ENCODE results near the gene MYO1F.

Gene MYO1F

GRCh38 chr19:8611877-8612806 lies 34.9 kb upstream of the MYO1F start:
- Histone ChIP-seq H3K4me2 (ENCODE audit: low read length) (no peak overlapping the region), H3K27ac (ENCODE audit: low read depth, low read length) (peak overlapping the region; percentile 59), H3K9ac (ENCODE audit: low read length) (no peak overlapping the region), H3K4me1 (ENCODE audit: control insufficient read depth, low read depth, low read length) (peaks cover 9% of the 10 kb centered on the region), H3K36me3 (ENCODE audit: control insufficient read depth, insufficient read depth, low read length) (no peaks in the 10 kb centered on the region), H3K79me1 (ENCODE audit: low read length) (peaks cover 15% of the 10 kb centered on the region), H4K8ac (ENCODE audit: low read depth, low read length) (no peak overlapping the region), H2AK5ac (ENCODE audit: low read length) (no peak overlapping the region), H3K4me3 (ENCODE audit: low read length) (no peak overlapping the region), H3K56ac (ENCODE audit: low read length) (no peak overlapping the region), H3K4ac (ENCODE audit: low read depth, low read length) (no peak overlapping the region), H3K79me2 (ENCODE audit: control insufficient read depth, insufficient read depth, low read length) (peaks cover 17% of the 10 kb centered on the region), H2BK15ac (replicated peaks; ENCODE audit: low read depth) (no peak overlapping the region), H3K23ac (ENCODE audit: low read length) (no peak overlapping the region), H4K5ac (ENCODE audit: low read length) (no peak overlapping the region), H2BK5ac (ENCODE audit: low read length) (no peak overlapping the region), H3K27me3 (ENCODE audit: insufficient read depth, low read length, poor library complexity) (no peaks in the 10 kb centered on the region), H2BK120ac (ENCODE audit: low read depth, low read length) (no peak overlapping the region), H3K18ac (ENCODE audit: low read length) (no peak overlapping the region)
- DNase-seq: peak; percentile 79
- no CpG with 5 or more reads among the region's 12 CpGs for WGBS (ENCODE audit: extremely low coverage, insufficient coverage, low lambda C conversion rate)

- Histone ChIP-seq H2BK5ac (ENCODE audit: low read length) (no peak overlapping the region), H3K4ac (ENCODE audit: low read depth, low read length) (peak overlapping the region; percentile 56), H3K79me2 (ENCODE audit: control insufficient read depth, insufficient read depth, low read length) (peaks cover 19% of the 10 kb centered on the region), H3K56ac (ENCODE audit: low read length) (peak overlapping the region; percentile 6), H3K4me1 (ENCODE audit: control insufficient read depth, low read depth, low read length) (peaks cover 9% of the 10 kb centered on the region), H3K79me1 (ENCODE audit: low read length) (peaks cover 18% of the 10 kb centered on the region), H3K27ac (ENCODE audit: low read depth, low read length) (peak overlapping the region; percentile 59), H3K23ac (ENCODE audit: low read length) (no peak overlapping the region), H2AK5ac (ENCODE audit: low read length) (no peak overlapping the region), H3K9ac (ENCODE audit: low read length) (no peak overlapping the region), H2BK120ac (ENCODE audit: low read depth, low read length) (no peak overlapping the region), H3K4me2 (ENCODE audit: low read length) (no peak overlapping the region), H4K8ac (ENCODE audit: low read depth, low read length) (no peak overlapping the region), H3K36me3 (ENCODE audit: control insufficient read depth, insufficient read depth, low read length) (no peaks in the 10 kb centered on the region), H2BK15ac (replicated peaks; ENCODE audit: low read depth) (no peak overlapping the region), H3K4me3 (ENCODE audit: low read length) (no peak overlapping the region), H3K18ac (ENCODE audit: low read length) (peak overlapping the region; percentile 99), H3K27me3 (ENCODE audit: insufficient read depth, low read length, poor library complexity) (no peaks in the 10 kb centered on the region), H4K5ac (ENCODE audit: low read length) (no peak overlapping the region)
- no CpG with 5 or more reads among the region's 18 CpGs for WGBS (ENCODE audit: extremely low coverage, insufficient coverage, low lambda C conversion rate)
- DNase-seq: peak; percentile 38
Measured at GRCh38 chr19:8611391-8611876, 34.2 kb upstream of the MYO1F start.

- Histone ChIP-seq H2BK120ac (ENCODE audit: low read depth, low read length) (peak overlapping the region; percentile 99), H3K36me3 (ENCODE audit: control insufficient read depth, insufficient read depth, low read length) (no peaks in the 10 kb centered on the region), H3K79me2 (ENCODE audit: control insufficient read depth, insufficient read depth, low read length) (peaks cover 19% of the 10 kb centered on the region), H2BK15ac (replicated peaks; ENCODE audit: low read depth) (peak overlapping the region; percentile 38), H3K56ac (ENCODE audit: low read length) (peak overlapping the region; percentile 100), H4K8ac (ENCODE audit: low read depth, low read length) (no peak overlapping the region), H3K4me1 (ENCODE audit: control insufficient read depth, low read depth, low read length) (peaks cover 9% of the 10 kb centered on the region), H3K79me1 (ENCODE audit: low read length) (peaks cover 18% of the 10 kb centered on the region), H2AK5ac (ENCODE audit: low read length) (no peak overlapping the region), H3K18ac (ENCODE audit: low read length) (peak overlapping the region; percentile 99), H3K4me3 (ENCODE audit: low read length) (no peak overlapping the region), H2BK5ac (ENCODE audit: low read length) (no peak overlapping the region), H3K4ac (ENCODE audit: low read depth, low read length) (peak overlapping the region; percentile 98), H3K4me2 (ENCODE audit: low read length) (no peak overlapping the region), H3K27me3 (ENCODE audit: insufficient read depth, low read length, poor library complexity) (no peaks in the 10 kb centered on the region), H3K23ac (ENCODE audit: low read length) (no peak overlapping the region), H4K5ac (ENCODE audit: low read length) (no peak overlapping the region), H3K27ac (ENCODE audit: low read depth, low read length) (no peak overlapping the region), H3K9ac (ENCODE audit: low read length) (no peak overlapping the region)
- peak; percentile 58 for DNase-seq
- no CpG with 5 or more reads among the region's 9 CpGs for WGBS (ENCODE audit: extremely low coverage, insufficient coverage, low lambda C conversion rate)
Measured at GRCh38 chr19:8610936-8611300, 33.7 kb upstream of the MYO1F start.

- peak within 1 kb of the TSS; percentile 97 for H3K9ac ChIP-seq (ENCODE audit: low read length)
- WGBS (ENCODE audit: extremely low coverage, insufficient coverage, low lambda C conversion rate): no CpG with 5 or more reads among the region's 74 CpGs
- peak within 1 kb of the TSS; percentile 100 for H3K4me2 ChIP-seq (ENCODE audit: low read length)
- no peaks in the 10 kb centered on the region for H3K27me3 ChIP-seq (ENCODE audit: insufficient read depth, low read length, poor library complexity)
- H3K27ac ChIP-seq (ENCODE audit: low read depth, low read length): peak within 1 kb of the TSS; percentile 80
- no peak within 1 kb of the TSS for H4K5ac ChIP-seq (ENCODE audit: low read length)
- peak within 1 kb of the TSS; percentile 95 for H2AK5ac ChIP-seq (ENCODE audit: low read length)
- peak within 1 kb of the TSS; percentile 38 for H2BK15ac ChIP-seq (replicated peaks; ENCODE audit: low read depth)
- H2BK5ac ChIP-seq (ENCODE audit: low read length): peak within 1 kb of the TSS; percentile 99
- H3K23ac ChIP-seq (ENCODE audit: low read length): peak within 1 kb of the TSS; percentile 98
- peak within 1 kb of the TSS; percentile 100 for H3K56ac ChIP-seq (ENCODE audit: low read length)
- H3K79me1 ChIP-seq (ENCODE audit: low read length): peaks cover 18% of the 10 kb centered on the region
- H3K79me2 ChIP-seq (ENCODE audit: control insufficient read depth, insufficient read depth, low read length): peaks cover 19% of the 10 kb centered on the region
- H3K4me3 ChIP-seq (ENCODE audit: low read length): peak within 1 kb of the TSS; percentile 96
- H3K36me3 ChIP-seq (ENCODE audit: control insufficient read depth, insufficient read depth, low read length): no peaks in the 10 kb centered on the region
- H3K4me1 ChIP-seq (ENCODE audit: control insufficient read depth, low read depth, low read length): peaks cover 9% of the 10 kb centered on the region
- H4K8ac ChIP-seq (ENCODE audit: low read depth, low read length): no peak within 1 kb of the TSS
- H2BK120ac ChIP-seq (ENCODE audit: low read depth, low read length): peak within 1 kb of the TSS; percentile 99
- DNase-seq: peak; percentile 67
- peak within 1 kb of the TSS; percentile 98 for H3K4ac ChIP-seq (ENCODE audit: low read depth, low read length)
- H3K18ac ChIP-seq (ENCODE audit: low read length): peak within 1 kb of the TSS; percentile 99
Measured at GRCh38 chr19:8610041-8610935, 33.0 kb upstream of the MYO1F start, which contains the start of gene ADAMTS10. Gene ADAMTS10, minus strand, starts transcription at chr19:8610715. Its CDS starts 5,005 bp downstream, at chr19:8605710.

- peak; percentile 90 for DNase-seq
- no peak overlapping the region for H4K8ac ChIP-seq (ENCODE audit: low read depth, low read length)
- peaks cover 19% of the 10 kb centered on the region for H3K79me2 ChIP-seq (ENCODE audit: control insufficient read depth, insufficient read depth, low read length)
- H3K79me1 ChIP-seq (ENCODE audit: low read length): peaks cover 18% of the 10 kb centered on the region
- H3K4me1 ChIP-seq (ENCODE audit: control insufficient read depth, low read depth, low read length): peaks cover 9% of the 10 kb centered on the region
- peak overlapping the region; percentile 95 for H2AK5ac ChIP-seq (ENCODE audit: low read length)
- peak overlapping the region; percentile 99 for H2BK5ac ChIP-seq (ENCODE audit: low read length)
- H3K56ac ChIP-seq (ENCODE audit: low read length): peak overlapping the region; percentile 100
- H2BK120ac ChIP-seq (ENCODE audit: low read depth, low read length): peak overlapping the region; percentile 16
- peak overlapping the region; percentile 80 for H3K27ac ChIP-seq (ENCODE audit: low read depth, low read length)
- H2BK15ac ChIP-seq (replicated peaks; ENCODE audit: low read depth): no peak overlapping the region
- no peaks in the 10 kb centered on the region for H3K36me3 ChIP-seq (ENCODE audit: control insufficient read depth, insufficient read depth, low read length)
- no peaks in the 10 kb centered on the region for H3K27me3 ChIP-seq (ENCODE audit: insufficient read depth, low read length, poor library complexity)
- H4K5ac ChIP-seq (ENCODE audit: low read length): no peak overlapping the region
- H3K4me3 ChIP-seq (ENCODE audit: low read length): peak overlapping the region; percentile 96
- no CpG with 5 or more reads among the region's 47 CpGs for WGBS (ENCODE audit: extremely low coverage, insufficient coverage, low lambda C conversion rate)
- H3K23ac ChIP-seq (ENCODE audit: low read length): peak overlapping the region; percentile 98
- H3K9ac ChIP-seq (ENCODE audit: low read length): peak overlapping the region; percentile 97
- H3K18ac ChIP-seq (ENCODE audit: low read length): peak overlapping the region; percentile 43
- H3K4ac ChIP-seq (ENCODE audit: low read depth, low read length): peak overlapping the region; percentile 73
- H3K4me2 ChIP-seq (ENCODE audit: low read length): peak overlapping the region; percentile 100
Measured at GRCh38 chr19:8609279-8610040, 32.2 kb upstream of the MYO1F start.

All from mesendoderm (in vitro differentiated cells).